HepG2 (cell line): Measurements from ENCODE around the gene HIGD1A. TPM values are rescaled to one million over a fixed set of nuclear protein-coding genes. Genes with fewer than 3 reads are reported as not detected.

ENCODE experiments used
- ELF3 ChIP-seq: IDR thresholded peaks from 2 replicates; pipeline ENCODE4 v1.6.1; 2016; ENCODE audit warnings: missing genetic modification reagents, missing compliant biosample characterization
- HCFC1 ChIP-seq: fragments of 150-350 bp; IDR thresholded peaks from 2 replicates; pipeline ENCODE4 v1.6.1; 2014; ENCODE audit warnings: low read depth, low read length
- HOXA9 ChIP-seq: sonication (generic); formaldehyde crosslinking; IDR thresholded peaks from 2 replicates; pipeline ENCODE4 v1.8.1; 2022; ENCODE audit warnings: missing genetic modification reagents, mild to moderate bottlenecking, moderate library complexity, borderline replicate concordance
- KAT7 ChIP-seq: IDR thresholded peaks from 2 replicates; pipeline ENCODE4 v1.6.1; 2018; ENCODE audit warnings: borderline replicate concordance, missing compliant biosample characterization
- KAT8 ChIP-seq: IDR thresholded peaks from 2 replicates; pipeline ENCODE4 v1.6.1; 2016; ENCODE audit warnings: missing genetic modification reagents, missing compliant biosample characterization
- KLF6 ChIP-seq: IDR thresholded peaks from 2 replicates; pipeline ENCODE4 v1.8.0; 2016; ENCODE audit warnings: missing biosample characterization, missing genetic modification reagents
- NR1H2 ChIP-seq: sonication (generic); formaldehyde crosslinking; IDR thresholded peaks from 2 replicates; pipeline ENCODE4 v1.8.1; 2022; ENCODE audit warnings: low read depth, missing genetic modification reagents, borderline replicate concordance
- PLSCR1 ChIP-seq: sonication (generic); formaldehyde crosslinking; IDR thresholded peaks from 2 replicates; pipeline ENCODE4 v1.5.0; 2020; ENCODE audit warnings: missing genetic modification reagents, mild to moderate bottlenecking, borderline replicate concordance
- RARA ChIP-seq: IDR thresholded peaks from 2 replicates; pipeline ENCODE4 v1.6.1; 2016; ENCODE audit warnings: missing genetic modification reagents, missing compliant biosample characterization
- RBFOX2 ChIP-seq: fragments of 200-400 bp; formaldehyde crosslinking; IDR thresholded peaks from 2 replicates; pipeline ENCODE4 v1.6.1; 2017; ENCODE audit warnings: low read depth, mild to moderate bottlenecking, low read length
- RBM22 ChIP-seq: fragments of 200-400 bp; formaldehyde crosslinking; optimal IDR thresholded peaks from 2 replicates; pipeline ENCODE3; 2017; ENCODE audit warnings: mild to moderate bottlenecking, low read length, moderate library complexity
- SATB2 ChIP-seq: sonication (generic); formaldehyde crosslinking; IDR thresholded peaks from 2 replicates; pipeline ENCODE4 v1.5.0; 2020; ENCODE audit warnings: missing genetic modification reagents
- U2AF1 ChIP-seq: fragments of 200-400 bp; formaldehyde crosslinking; optimal IDR thresholded peaks from 2 replicates; pipeline ENCODE3; 2017; ENCODE audit warnings: mild to moderate bottlenecking, low read depth, low read length
- YEATS2 ChIP-seq: sonication (generic); formaldehyde crosslinking; IDR thresholded peaks from 2 replicates; pipeline ENCODE4 v1.4.0; 2020; ENCODE audit warnings: missing genetic modification reagents, borderline replicate concordance
- ZFP90 ChIP-seq: sonication (generic); formaldehyde crosslinking; IDR thresholded peaks from 2 replicates; pipeline ENCODE4 v1.8.0; 2022; ENCODE audit warnings: missing genetic modification reagents, mild to moderate bottlenecking, inconsistent platforms, borderline replicate concordance
- ZNF205 ChIP-seq: IDR thresholded peaks from 2 replicates; pipeline ENCODE4 v1.6.1; 2018; ENCODE audit warnings: missing biosample characterization, missing genetic modification reagents
- ZNF326 ChIP-seq: sonication (generic); formaldehyde crosslinking; IDR thresholded peaks from 2 replicates; pipeline ENCODE4 v1.4.0; 2020; ENCODE audit warnings: missing genetic modification reagents, borderline replicate concordance
- ZNF407 ChIP-seq: sonication (generic); formaldehyde crosslinking; IDR thresholded peaks from one replicate; pipeline ENCODE4 v1.5.1; 2020; ENCODE audit warnings: mild to moderate bottlenecking, missing genetic modification reagents; ENCODE audit errors: not compliant biosample characterization
- ZNF496 ChIP-seq: sonication (generic); formaldehyde crosslinking; IDR thresholded peaks from 2 replicates; pipeline ENCODE4 v1.8.1; 2023; ENCODE audit warnings: mild to moderate bottlenecking, moderate library complexity, missing genetic modification reagents; ENCODE audit not compliant: insufficient replicate concordance
- ZNF788 ChIP-seq: sonication (generic); formaldehyde crosslinking; IDR thresholded peaks from 2 replicates; pipeline ENCODE4 v1.5.0; 2020; ENCODE audit warnings: mild to moderate bottlenecking, missing genetic modification reagents, borderline replicate concordance
- polyA plus RNA-seq, 8 experiments: library from polyadenylated mRNA; depleted of rRNA in 3 of 8; stranded (reverse) in 7 of 8; unstranded in 1 of 8; fragments of >200 nt; fragmentation: Illumina TruSeq in 4 of 8; extraction: Trizol in 4 of 8; gene quantifications; 2 replicates each; pipeline versions ENCODE4 v1.2.1 to v1.2.3, GENCODE V29; 2011 to 2016; ENCODE audit warnings: low read depth in 4 of 8, missing spikeins in 1 of 8, mixed read lengths in 1 of 8; ENCODE audit not compliant: insufficient read depth in 1 of 8
- total RNA-seq, 5 experiments: library from RNA; depleted of rRNA; stranded (reverse); fragments of >200 nt; fragmentation: Illumina TruSeq; extraction: Trizol; gene quantifications; 2 replicates each; pipeline ENCODE4 v1.2.3, GENCODE V29; 2016; ENCODE audit warnings: low read depth in 1 of 5
- TF ChIP-seq, protein P1 (sequence below): sonication (generic); formaldehyde crosslinking; IDR thresholded peaks from 2 replicates; pipeline ENCODE4 v1.4.0; 2020; ENCODE audit warnings: mild to moderate bottlenecking, missing genetic modification reagents

Gene HIGD1A
- total and polyA plus RNA-seq, 2 of the 13 experiments (the other 11 are each of a cell fraction or from before 2014, with no cell fraction given) = 222 to 253 TPM

GRCh38 chr3:42853739-42854302, 49.5 kb upstream of the HIGD1A start (continued):
- TF ChIP-seq, protein P1, sequence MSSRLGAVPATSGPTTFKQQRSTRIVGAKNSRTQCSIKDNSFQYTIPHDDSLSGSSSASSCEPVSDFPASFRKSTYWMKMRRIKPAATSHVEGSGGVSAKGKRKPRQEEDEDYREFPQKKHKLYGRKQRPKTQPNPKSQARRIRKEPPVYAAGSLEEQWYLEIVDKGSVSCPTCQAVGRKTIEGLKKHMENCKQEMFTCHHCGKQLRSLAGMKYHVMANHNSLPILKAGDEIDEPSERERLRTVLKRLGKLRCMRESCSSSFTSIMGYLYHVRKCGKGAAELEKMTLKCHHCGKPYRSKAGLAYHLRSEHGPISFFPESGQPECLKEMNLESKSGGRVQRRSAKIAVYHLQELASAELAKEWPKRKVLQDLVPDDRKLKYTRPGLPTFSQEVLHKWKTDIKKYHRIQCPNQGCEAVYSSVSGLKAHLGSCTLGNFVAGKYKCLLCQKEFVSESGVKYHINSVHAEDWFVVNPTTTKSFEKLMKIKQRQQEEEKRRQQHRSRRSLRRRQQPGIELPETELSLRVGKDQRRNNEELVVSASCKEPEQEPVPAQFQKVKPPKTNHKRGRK = no peak
- TF ChIP-seq ZFP90 (CRISPR knock-in tag) = no peak
- TF ChIP-seq RBM22 = no peak
- peak; percentile 30; the same call in 1 of the 2 replicates for TF ChIP-seq ZNF788
- peak; percentile 84 for TF ChIP-seq ELF3 (CRISPR knock-in tag)
- no peak for TF ChIP-seq U2AF1
- TF ChIP-seq ZNF496 (CRISPR knock-in tag) = no peak
- 0 out of 2 replicates have a peak, but pooled peaks have one; percentile 70 for TF ChIP-seq KAT8 (CRISPR knock-in tag)
- no peak for TF ChIP-seq RBFOX2
- no peak; the same call in 1 of the 2 replicates for TF ChIP-seq ZNF205
- TF ChIP-seq SATB2 (CRISPR knock-in tag) = no peak
- TF ChIP-seq YEATS2 = 0 out of 2 replicates have a peak, but pooled peaks have one; percentile 26
- no peak for TF ChIP-seq ZNF326
- peak; percentile 98 for TF ChIP-seq RARA (CRISPR knock-in tag)
- no peak for TF ChIP-seq ZNF407
- no peak for TF ChIP-seq HCFC1
- TF ChIP-seq KAT7 (CRISPR knock-in tag) = no peak
- no peak for TF ChIP-seq NR1H2 (CRISPR knock-in tag)
- TF ChIP-seq KLF6 (CRISPR knock-in tag) = no peak
- TF ChIP-seq PLSCR1 (CRISPR knock-in tag) = no peak
- TF ChIP-seq HOXA9 (CRISPR knock-in tag) = no peak
